Embryonic facial prominence (tissue), 1 donor: Measurements from ENCODE around the gene AMDHD1.

ENCODE experiments used
- DNase-seq: peaks from one replicate; pipeline ENCODE4 v3.0.0-alpha.2; 2016; ENCODE audit errors: extremely low spot score

Gene AMDHD1

GRCh38 chr12:95995238-95996031 is 52.3 kb downstream of the AMDHD1 start:
- DNase-seq: no peak

- DNase-seq: no peak
Observed at GRCh38 chr12:95996034-95996658, 53.0 kb downstream of the AMDHD1 start, which contains the start of gene HAL. TSS of gene HAL (minus strand) at chr12:95996344. CDS start at chr12:95995910, 434 bp downstream.

- no peak for DNase-seq
Observed at GRCh38 chr12:95997276-95997675, 54.1 kb downstream of the AMDHD1 start.

GRCh38 chr12:95997911-95998510 is 54.9 kb downstream of the AMDHD1 start:
- DNase-seq: no peak

GRCh38 chr12:95998611-95999286 is 55.6 kb downstream of the AMDHD1 start:
- peak; percentile 24 for DNase-seq

- DNase-seq: no peak
Observed at GRCh38 chr12:95999484-95999883, 56.4 kb downstream of the AMDHD1 start.

GRCh38 chr12:96000858-96001257 is 57.7 kb downstream of the AMDHD1 start:
- DNase-seq: no peak

GRCh38 chr12:96006727-96007126 is 63.6 kb downstream of the AMDHD1 start:
- no peak for DNase-seq

- no peak for DNase-seq
Observed at GRCh38 chr12:96007729-96008128, 64.6 kb downstream of the AMDHD1 start.

GRCh38 chr12:96014943-96015599 is 71.9 kb downstream of the AMDHD1 start:
- no peak for DNase-seq

GRCh38 chr12:96015672-96016071 is 72.5 kb downstream of the AMDHD1 start:
- DNase-seq: no peak
